Adipocyte (in vitro differentiated cells): ENCODE data around the gene KCMF1.

ENCODE experiments used
- DNase-seq: peaks from one replicate; pipeline ENCODE4 v3.0.0-alpha.2; 2015; ENCODE audit warnings: low read depth
- H3K27me3 ChIP-seq: replicated peaks from 2 replicates; pipeline ENCODE4 v1.7.0; 2013; ENCODE audit warnings: mild to moderate bottlenecking, low read length, moderate library complexity; ENCODE audit not compliant: control insufficient read depth, insufficient read depth
- H3K36me3 ChIP-seq: 2 replicates; pipeline ENCODE4 v1.7.0; 2013; ENCODE audit warnings: low read length, mild to moderate bottlenecking, moderate library complexity; ENCODE audit not compliant: control insufficient read depth, insufficient read depth, severe bottlenecking
- H3K4me1 ChIP-seq: 2 replicates; pipeline ENCODE4 v1.7.0; 2013; ENCODE audit warnings: mild to moderate bottlenecking, low read length, moderate library complexity; ENCODE audit not compliant: control insufficient read depth, insufficient read depth
- H3K4me3 ChIP-seq: 2 replicates; pipeline ENCODE4 v1.7.0; 2013; ENCODE audit warnings: mild to moderate bottlenecking, low read length, moderate library complexity
- H3K9ac ChIP-seq: 2 replicates; pipeline ENCODE4 v1.7.0; 2013; ENCODE audit warnings: mild to moderate bottlenecking, low read length, moderate library complexity
- H3K9me3 ChIP-seq: 2 replicates; pipeline ENCODE4 v1.7.0; 2013; ENCODE audit warnings: mild to moderate bottlenecking, low read length, moderate library complexity; ENCODE audit not compliant: control insufficient read depth

Gene KCMF1

DNA sequence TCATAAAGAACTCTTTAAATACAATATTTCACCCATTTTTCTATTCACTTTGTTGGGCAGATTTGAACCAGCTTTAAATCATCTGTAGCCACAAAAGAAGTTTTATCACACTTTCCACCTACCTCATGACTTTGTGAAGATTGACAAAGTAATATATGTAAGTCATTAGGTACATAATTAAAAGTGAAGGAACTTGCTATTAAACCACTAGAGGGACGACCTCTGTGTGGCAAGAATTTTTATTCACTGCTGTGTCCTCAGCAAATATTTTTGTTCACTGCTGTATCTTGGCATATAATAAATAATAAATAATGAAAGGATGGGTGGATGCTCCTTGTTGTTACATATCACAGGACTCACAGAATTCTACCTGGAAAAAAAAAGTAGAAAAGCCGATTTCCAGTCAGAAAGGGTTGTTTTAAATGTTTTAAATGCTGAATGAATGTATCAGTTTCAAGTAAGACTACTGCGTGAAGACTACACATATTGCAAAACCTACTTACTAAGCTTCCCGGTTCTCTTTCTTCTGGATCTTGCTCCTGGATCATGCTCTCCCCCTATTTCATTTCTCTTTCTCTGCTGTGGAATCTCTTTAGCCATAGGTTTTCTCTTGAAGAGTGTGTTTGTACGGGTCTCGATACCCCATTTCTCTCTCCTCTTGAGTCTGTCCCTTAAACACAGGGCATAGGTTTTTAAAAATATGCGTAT is 44.8 kb downstream of the KCMF1 start:
- Histone ChIP-seq H3K27me3 (no peaks in the 10 kb centered on the region), H3K4me3 (peak overlapping the region; percentile 51), H3K9ac (peak overlapping the region; percentile 20), H3K36me3 (no peaks in the 10 kb centered on the region), H3K9me3 (no peaks in the 10 kb centered on the region), H3K4me1 (peaks cover 41% of the 10 kb centered on the region)
- DNase-seq, result no peak

DNA sequence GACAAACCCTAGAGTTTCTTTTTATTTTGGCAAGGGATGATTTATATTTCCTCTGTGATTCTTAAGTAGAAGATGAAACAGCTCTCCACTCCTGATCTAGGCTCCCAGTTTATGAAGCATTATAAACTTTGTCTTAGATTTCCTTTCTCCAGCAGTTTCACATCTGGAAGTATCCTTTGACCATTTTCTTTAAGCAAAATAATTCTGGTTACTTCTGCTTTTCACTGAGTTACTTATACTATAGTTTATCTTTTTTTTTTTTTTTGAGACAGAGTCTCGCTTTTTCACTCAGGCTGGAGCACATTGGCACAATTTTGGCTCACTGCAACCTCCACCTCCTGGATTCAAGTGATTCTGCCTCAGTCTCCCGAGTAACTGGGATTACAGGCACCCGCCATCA is 45.5 kb downstream of the KCMF1 start:
- Histone ChIP-seq H3K9ac (peak overlapping the region; percentile 20), H3K36me3 (no peaks in the 10 kb centered on the region), H3K4me1 (peaks cover 35% of the 10 kb centered on the region), H3K4me3 (peak overlapping the region; percentile 19), H3K9me3 (no peaks in the 10 kb centered on the region), H3K27me3 (no peaks in the 10 kb centered on the region)
- DNase-seq, result no peak

DNA sequence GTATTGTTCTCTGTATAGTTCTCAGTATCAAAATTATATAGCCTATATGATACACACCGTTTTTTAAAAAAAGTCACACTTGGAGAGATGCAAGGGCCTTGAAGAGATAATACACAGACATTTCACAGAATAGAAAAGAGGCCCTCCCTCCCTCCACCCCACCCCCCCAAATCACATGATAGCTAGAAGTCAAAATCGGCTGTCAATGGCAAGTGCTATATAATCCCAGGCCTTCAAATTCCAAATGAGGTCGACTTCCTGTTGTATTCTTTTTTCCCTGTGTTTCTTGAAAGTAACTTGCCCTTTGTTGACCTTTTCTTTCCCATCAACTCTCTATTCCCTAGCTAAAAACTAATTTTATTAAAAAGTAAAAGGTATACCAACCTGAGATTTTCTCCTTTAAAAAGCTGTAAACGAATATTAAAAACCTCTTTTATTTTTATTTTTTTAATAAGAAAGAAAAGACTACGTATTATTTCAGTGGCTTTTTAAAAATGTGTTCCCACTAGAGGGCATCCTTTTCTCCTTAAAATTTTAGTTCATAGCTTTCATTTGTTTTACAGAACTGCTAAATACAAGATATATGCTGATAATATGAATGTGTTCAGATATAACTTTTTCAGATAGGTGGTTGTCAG is 46.6 kb downstream of the KCMF1 start:
- peaks cover 33% of the 10 kb centered on the region for H3K4me1 ChIP-seq
- H3K9ac ChIP-seq, result no peak overlapping the region
- H3K4me3 ChIP-seq, result no peak overlapping the region
- DNase-seq, result peak; percentile 62
- H3K27me3 ChIP-seq, result no peaks in the 10 kb centered on the region
- no peaks in the 10 kb centered on the region for H3K9me3 ChIP-seq
- H3K36me3 ChIP-seq, result no peaks in the 10 kb centered on the region

DNA sequence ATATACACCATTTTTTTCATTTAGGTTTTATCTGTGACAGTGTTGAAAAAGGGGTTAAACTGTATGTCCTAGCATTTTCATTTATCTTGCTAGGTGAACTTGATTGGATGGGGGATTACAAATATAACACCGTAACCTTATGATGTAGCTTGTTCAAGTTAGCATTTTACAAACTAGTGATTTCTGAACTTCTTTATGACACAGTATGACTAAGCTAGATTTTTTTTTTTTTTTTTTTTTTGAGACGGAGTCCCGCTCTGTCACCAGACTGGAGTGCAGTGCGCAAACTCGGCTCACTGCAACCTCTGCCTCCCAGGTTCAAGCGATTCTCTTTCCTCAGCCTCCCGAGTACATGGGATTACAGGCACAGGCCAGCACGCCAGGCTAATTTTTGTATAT is 47.1 kb downstream of the KCMF1 start:
- no peak overlapping the region for H3K9ac ChIP-seq
- no peak overlapping the region for H3K4me3 ChIP-seq
- H3K27me3 ChIP-seq, result no peaks in the 10 kb centered on the region
- H3K4me1 ChIP-seq, result peaks cover 33% of the 10 kb centered on the region
- H3K36me3 ChIP-seq, result no peaks in the 10 kb centered on the region
- H3K9me3 ChIP-seq, result no peaks in the 10 kb centered on the region
- DNase-seq, result no peak

DNA sequence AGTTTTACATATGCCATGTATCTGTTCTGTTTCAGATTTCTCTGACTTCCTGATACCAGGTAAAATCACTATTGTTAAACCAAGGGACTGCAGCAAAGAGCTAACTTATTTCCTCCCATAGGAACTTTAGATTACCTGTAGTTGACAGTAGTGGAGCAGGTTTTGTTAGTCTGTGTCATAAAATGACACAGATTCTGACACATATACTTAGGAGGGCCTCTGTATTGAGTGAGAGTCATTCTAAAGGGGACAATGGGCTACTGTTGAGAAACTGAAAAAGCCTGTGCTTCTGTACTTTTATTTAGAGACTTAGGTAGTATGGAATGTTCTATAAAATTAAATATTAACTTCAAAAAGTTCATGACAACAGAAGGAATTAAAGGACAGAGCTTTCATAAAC is 48.2 kb downstream of the KCMF1 start:
- no peak for DNase-seq

DNA sequence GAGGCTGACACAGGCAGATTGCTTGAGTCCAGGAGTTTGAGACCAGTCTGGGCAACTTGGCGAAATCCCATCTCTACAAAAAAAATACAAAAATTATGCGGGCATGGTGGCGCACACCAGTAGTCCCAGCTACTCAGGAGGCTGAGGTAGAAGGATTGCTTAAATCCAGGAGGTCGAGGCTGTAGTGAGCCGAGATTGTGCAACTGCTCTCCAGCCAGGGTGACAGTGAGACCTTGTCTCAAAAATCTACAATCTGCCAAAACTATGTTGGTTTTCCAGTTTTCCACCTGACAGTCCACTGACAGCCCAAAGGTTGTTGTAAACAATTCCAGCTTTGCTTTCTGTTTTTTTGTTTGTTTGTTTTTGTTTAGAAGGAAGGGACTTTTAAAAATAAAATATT is 51.3 kb downstream of the KCMF1 start:
- no peaks in the 10 kb centered on the region for H3K9me3 ChIP-seq
- H3K9ac ChIP-seq, result no peak overlapping the region
- no peaks in the 10 kb centered on the region for H3K27me3 ChIP-seq
- H3K4me1 ChIP-seq, result peaks cover 17% of the 10 kb centered on the region
- no peak for DNase-seq
- no peaks in the 10 kb centered on the region for H3K36me3 ChIP-seq
- no peak overlapping the region for H3K4me3 ChIP-seq

More for the DNA sequence above, 48.2 kb downstream of the KCMF1 start:
- Histone ChIP-seq H3K4me1 (peaks cover 33% of the 10 kb centered on the region), H3K9ac (no peak overlapping the region), H3K36me3 (no peaks in the 10 kb centered on the region), H3K4me3 (no peak overlapping the region), H3K27me3 (no peaks in the 10 kb centered on the region), H3K9me3 (no peaks in the 10 kb centered on the region)

DNA sequence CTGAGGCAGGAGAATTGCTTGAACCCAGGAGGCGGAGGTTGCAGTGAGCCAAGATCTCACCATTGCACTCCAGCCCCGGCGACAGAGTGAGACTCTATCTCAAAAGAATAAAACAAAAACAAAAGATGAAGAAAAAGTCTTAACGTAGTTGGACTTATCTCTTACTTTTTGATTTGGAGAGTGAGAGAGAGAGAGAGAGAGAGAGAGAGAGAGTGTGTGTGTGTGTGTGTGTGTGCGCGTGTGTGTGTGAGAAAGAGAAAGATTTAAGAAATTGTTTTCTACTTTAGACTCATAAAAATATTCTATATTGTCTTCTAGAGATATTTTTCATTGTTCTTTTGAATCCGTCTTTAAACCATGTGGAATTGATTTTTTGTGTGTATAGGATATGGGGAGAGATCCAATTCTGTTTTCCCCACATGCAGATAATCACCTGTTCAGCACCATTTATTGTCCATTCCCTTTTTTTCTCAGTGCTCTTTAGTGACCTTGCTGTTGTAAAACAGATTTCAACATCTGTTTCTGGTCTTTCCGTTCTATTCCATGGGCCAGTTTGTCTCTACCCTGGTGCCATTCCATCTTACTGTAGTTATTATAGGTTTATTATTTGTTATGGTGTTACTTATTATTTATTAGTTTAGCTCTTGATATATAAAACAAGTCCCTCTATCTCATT is 53.5 kb downstream of the KCMF1 start:
- Histone ChIP-seq H3K4me3 (no peak overlapping the region), H3K9ac (no peak overlapping the region), H3K27me3 (no peaks in the 10 kb centered on the region), H3K4me1 (peaks cover 8% of the 10 kb centered on the region), H3K9me3 (no peaks in the 10 kb centered on the region), H3K36me3 (peaks cover 10% of the 10 kb centered on the region)
- no peak for DNase-seq

DNA sequence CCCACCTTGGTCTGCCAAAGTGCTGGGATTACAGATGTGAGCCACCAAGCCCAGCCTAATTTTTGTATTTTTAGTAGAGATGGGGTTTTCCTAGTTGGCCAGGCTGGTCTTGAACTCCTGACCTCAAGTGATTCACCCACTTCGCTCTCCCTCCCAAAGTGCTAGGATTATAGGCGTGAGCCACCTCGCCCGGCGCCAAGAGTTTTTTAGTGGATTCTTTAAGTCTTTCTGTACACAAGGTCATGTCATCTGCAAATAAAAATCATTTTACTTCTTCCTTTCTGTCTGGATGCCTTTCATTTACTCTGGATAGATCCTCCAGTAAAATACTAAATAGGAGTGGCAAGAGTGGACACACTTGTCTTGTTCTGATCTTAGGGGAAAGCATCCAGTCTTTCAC is 61.7 kb downstream of the KCMF1 start:
- no peak for DNase-seq
- Histone ChIP-seq H3K4me1 (peaks cover 3% of the 10 kb centered on the region), H3K9me3 (no peaks in the 10 kb centered on the region), H3K9ac (no peak overlapping the region), H3K4me3 (no peak overlapping the region), H3K27me3 (no peaks in the 10 kb centered on the region), H3K36me3 (peaks cover 66% of the 10 kb centered on the region)

DNA sequence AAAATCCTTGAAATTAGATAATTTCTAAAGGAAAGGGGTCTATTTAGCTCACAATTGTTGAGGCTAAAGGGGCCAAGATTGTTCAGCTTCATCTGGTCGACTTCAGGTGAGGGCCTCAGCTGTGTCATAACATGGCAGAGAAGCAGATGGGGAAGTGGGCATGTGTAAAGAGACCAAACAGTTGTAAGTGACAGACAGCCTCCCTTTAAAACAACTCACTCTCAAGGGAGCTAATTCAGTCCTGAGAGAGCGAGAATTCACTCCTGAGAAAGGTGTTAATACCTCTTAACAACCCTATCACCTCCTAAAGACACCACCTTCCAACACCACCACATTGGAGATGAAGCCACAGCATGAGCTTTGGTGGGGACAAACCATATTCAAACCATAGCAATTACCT is 62.4 kb downstream of the KCMF1 start:
- H3K27me3 ChIP-seq, result no peaks in the 10 kb centered on the region
- DNase-seq, result no peak
- H3K9ac ChIP-seq, result no peak overlapping the region
- no peak overlapping the region for H3K4me3 ChIP-seq
- H3K36me3 ChIP-seq, result peaks cover 73% of the 10 kb centered on the region
- H3K4me1 ChIP-seq, result peaks cover 3% of the 10 kb centered on the region
- H3K9me3 ChIP-seq, result no peaks in the 10 kb centered on the region

DNA sequence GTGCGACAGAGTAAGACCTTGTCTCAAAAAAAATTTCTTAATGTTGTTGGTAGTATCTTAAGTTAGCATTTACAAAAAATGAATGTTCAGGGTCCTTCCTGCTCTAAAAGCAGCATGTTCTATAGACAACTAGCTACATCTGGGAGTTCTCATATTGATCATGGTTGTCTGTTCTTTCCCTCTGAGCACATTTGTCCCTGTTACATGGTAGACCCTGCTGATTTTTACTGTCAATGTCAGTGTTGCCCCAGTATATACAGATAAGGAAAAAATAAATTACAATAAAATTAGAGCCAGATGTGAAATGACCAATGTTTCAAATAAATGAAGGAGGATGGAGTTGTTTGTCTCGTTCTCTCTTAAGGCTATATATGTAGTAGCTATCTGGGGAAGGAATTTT is 63.2 kb downstream of the KCMF1 start:
- H3K9ac ChIP-seq, result no peak overlapping the region
- H3K4me1 ChIP-seq, result peaks cover 3% of the 10 kb centered on the region
- no peaks in the 10 kb centered on the region for H3K9me3 ChIP-seq
- H3K4me3 ChIP-seq, result no peak overlapping the region
- H3K36me3 ChIP-seq, result peaks cover 71% of the 10 kb centered on the region
- no peak for DNase-seq
- no peaks in the 10 kb centered on the region for H3K27me3 ChIP-seq

DNA sequence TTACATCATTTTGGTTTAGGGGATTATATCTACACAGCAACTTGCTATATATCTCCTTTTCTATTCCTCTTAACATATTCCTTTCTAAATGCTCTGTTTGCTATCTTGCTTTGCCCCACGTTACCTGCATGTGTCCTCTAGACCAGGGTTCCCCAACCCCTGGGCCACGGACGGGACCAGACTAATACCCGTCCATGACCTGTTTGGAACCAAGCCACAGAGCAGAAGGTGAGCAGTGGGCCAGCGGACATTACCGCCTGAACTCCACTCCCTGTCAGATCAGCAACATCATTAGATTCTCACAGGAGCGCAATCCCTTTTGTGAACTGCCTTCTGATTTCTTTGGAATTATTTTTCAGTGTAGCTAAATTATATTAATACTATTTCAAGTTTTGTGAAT is 66.7 kb downstream of the KCMF1 start:
- Histone ChIP-seq H3K9me3 (no peaks in the 10 kb centered on the region), H3K4me3 (no peak overlapping the region), H3K27me3 (no peaks in the 10 kb centered on the region), H3K36me3 (peaks cover 68% of the 10 kb centered on the region), H3K9ac (no peak overlapping the region), H3K4me1 (peaks cover 9% of the 10 kb centered on the region)
- DNase-seq, result no peak
